ENCODE results near the gene SNTG2.

DNA sequence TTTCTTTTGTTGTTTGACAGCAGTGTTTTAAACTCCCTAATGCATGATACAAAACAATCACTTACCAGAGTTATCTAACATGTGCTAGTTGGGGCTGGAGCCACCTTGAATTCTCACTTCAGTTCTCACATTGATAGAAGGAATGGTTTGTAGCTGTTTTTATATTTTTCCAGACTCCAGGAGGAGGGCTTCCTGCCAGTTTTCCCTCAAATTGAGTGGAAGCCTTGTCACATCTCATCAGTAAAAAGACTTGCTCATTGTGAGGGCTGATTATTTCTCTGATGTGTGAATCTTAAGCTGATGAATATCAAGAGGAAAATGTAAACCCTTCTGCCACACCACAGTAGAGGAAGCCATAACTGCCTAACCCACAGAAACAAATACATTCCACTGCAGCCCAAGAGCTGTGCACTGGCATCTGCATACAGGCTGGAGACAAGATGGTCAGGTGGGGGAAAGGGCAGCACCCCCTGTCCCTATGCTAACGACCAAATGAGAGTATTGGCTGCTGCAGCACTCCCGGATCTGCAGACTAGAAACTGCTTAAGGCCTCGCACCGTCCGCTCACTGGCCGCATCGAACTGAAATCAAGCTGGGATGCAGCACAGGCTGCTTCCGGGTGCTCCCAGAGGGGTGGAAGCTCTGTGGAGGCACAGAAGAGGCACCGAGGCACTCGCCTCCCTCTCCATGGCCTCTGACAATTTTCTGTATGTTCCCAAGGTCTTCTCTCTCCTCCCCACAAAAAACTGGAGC is 388.9 kb downstream of the SNTG2 start:
- TF ChIP-seq TAF1 (IDR thresholded peaks at IDR 0.05; ENCODE audit: borderline replicate concordance, insufficient read depth, low read length) (no peak), POLR2AphosphoS5 (IDR thresholded peaks at IDR 0.05; ENCODE audit: low read depth, low read length) (no peak), SIN3A (IDR thresholded peaks at IDR 0.05; ENCODE audit: borderline replicate concordance, insufficient read depth, low read length) (no peak)
